K562 (cell line): ENCODE results near the gene CNTROB. TPM values are rescaled to one million over a fixed set of nuclear protein-coding genes. Genes with fewer than 3 reads are reported as not detected.
A peak's percentile ranks its signal among the peaks of the same experiment; 100 is the strongest.

Source experiments
- BRCA1 ChIP-seq, 2 experiments: fragments of 450-650 bp in 1 of 2; sonication (generic) in 1 of 2; formaldehyde crosslinking in 1 of 2; IDR thresholded peaks; 2 replicates each; pipeline versions ENCODE4 v1.5.0 to v1.6.1; 2017 to 2020; ENCODE audit warnings: mild to moderate bottlenecking in 1 of 2, missing genetic modification reagents in 1 of 2
- BRD9 ChIP-seq: fragments of 450-650 bp; IDR thresholded peaks from 2 replicates; pipeline ENCODE4 v1.6.1; 2018; ENCODE audit warnings: low read depth; ENCODE audit not compliant: partially characterized antibody
- CBFB ChIP-seq: sonication (generic); formaldehyde crosslinking; IDR thresholded peaks from 2 replicates; pipeline ENCODE4 v1.4.0; 2020; ENCODE audit warnings: mild to moderate bottlenecking, missing genetic modification reagents
- HDAC2 ChIP-seq: fragments of 450-650 bp; IDR thresholded peaks from 2 replicates; pipeline ENCODE4 v1.6.1; 2016; ENCODE audit warnings: mild to moderate bottlenecking
- HLTF ChIP-seq: fragments of 450-650 bp; IDR thresholded peaks from 2 replicates; pipeline ENCODE4 v1.6.1; 2016
- HOXB6 ChIP-seq: fragments of 250-450 bp; sonication (Bioruptor Pico); IDR thresholded peaks from 2 replicates; pipeline ENCODE4 v1.5.1; 2022; ENCODE audit warnings: mild to moderate bottlenecking, borderline replicate concordance
- KDM2B ChIP-seq: fragments of 250-450 bp; sonication (Bioruptor Pico); IDR thresholded peaks from 2 replicates; pipeline ENCODE4 v1.8.0; 2021; ENCODE audit warnings: mild to moderate bottlenecking, moderate library complexity
- LARP7 ChIP-seq: fragments of 450-650 bp; IDR thresholded peaks from 2 replicates; pipeline ENCODE4 v1.6.1; 2016
- MEF2D ChIP-seq: conservative IDR thresholded peaks from 2 replicates; pipeline ENCODE4 v1.6.1; 2016; ENCODE audit warnings: low read depth, missing genetic modification characterization, missing compliant biosample characterization
- NELFE ChIP-seq: IDR thresholded peaks from 2 replicates; pipeline ENCODE4 v1.6.1; 2011; ENCODE audit warnings: mild to moderate bottlenecking; ENCODE audit not compliant: insufficient read depth, insufficient read length
- NR2C1 ChIP-seq, 2 experiments: fragments of 450-650 bp; IDR thresholded peaks; 2 replicates each; pipeline ENCODE4 v1.6.1; 2017; ENCODE audit warnings: mild to moderate bottlenecking in 2 of 2, antibody characterized with exemption in 1 of 2, inconsistent platforms in 1 of 2, missing compliant biosample characterization in 1 of 2, missing genetic modification characterization in 1 of 2
- POLR2AphosphoS5 ChIP-seq: IDR thresholded peaks from 2 replicates; pipeline ENCODE4 v1.6.1; 2011; ENCODE audit warnings: mild to moderate bottlenecking, low read depth, low read length, moderate library complexity; ENCODE audit not compliant: control insufficient read depth, insufficient read depth
- POLR3G ChIP-seq: IDR thresholded peaks from 2 replicates; pipeline ENCODE4 v1.6.1; 2011; ENCODE audit not compliant: insufficient read length, insufficient replicate concordance; ENCODE audit errors: extremely low read depth
- RBM22 ChIP-seq: fragments of 200-400 bp; formaldehyde crosslinking; IDR thresholded peaks from 2 replicates; pipeline ENCODE4 v1.6.1; 2018; ENCODE audit warnings: low read length, low read depth; ENCODE audit not compliant: poor library complexity, severe bottlenecking
- SMARCA5 ChIP-seq: fragments of 450-650 bp; IDR thresholded peaks from 2 replicates; pipeline ENCODE4 v1.6.1; 2016
- SMC3 ChIP-seq: conservative IDR thresholded peaks from 2 replicates; pipeline ENCODE4 v1.6.1; 2011; ENCODE audit warnings: low read depth, low read length, improper control_type of control experiment; ENCODE audit not compliant: insufficient read depth
- SP1 ChIP-seq: sonication (generic); formaldehyde crosslinking; IDR thresholded peaks from 2 replicates; pipeline ENCODE4 v1.8.1; 2022; ENCODE audit warnings: mild to moderate bottlenecking, missing genetic modification reagents
- XRCC3 ChIP-seq: fragments of 450-650 bp; IDR thresholded peaks from 2 replicates; pipeline ENCODE4 v1.6.1; 2017; ENCODE audit warnings: mild to moderate bottlenecking, moderate library complexity
- ZBTB17 ChIP-seq: fragments of 450-650 bp; formaldehyde crosslinking; IDR thresholded peaks from 2 replicates; pipeline ENCODE4 v1.4.0; 2020; ENCODE audit warnings: mild to moderate bottlenecking
- ZNF165 ChIP-seq: fragments of 250-450 bp; sonication (Bioruptor Pico); IDR thresholded peaks from 2 replicates; pipeline ENCODE4 v1.4.0; 2020; ENCODE audit warnings: borderline replicate concordance
- ZNF75A ChIP-seq: fragments of 450-650 bp; formaldehyde crosslinking; IDR thresholded peaks from 2 replicates; pipeline ENCODE4 v1.4.0; 2020; ENCODE audit warnings: mild to moderate bottlenecking
- polyA plus RNA-seq, 8 experiments: library from polyadenylated mRNA; depleted of rRNA in 4 of 8; stranded (reverse) in 5 of 8; unstranded in 3 of 8; fragments of >200 nt; fragmentation: Nextera tagmentation in 2 of 8; fragmentation: Illumina TruSeq in 1 of 8; extraction: Ambion mirVana in 2 of 8; extraction: Trizol in 1 of 8; gene quantifications; 2 replicates each; pipeline versions ENCODE4 v1.2.1 to v1.2.3, GENCODE V29; 2011 to 2014; ENCODE audit warnings: inconsistent platforms in 1 of 8, missing spikeins in 1 of 8
- total RNA-seq, 7 experiments: library from RNA; depleted of rRNA in 6 of 7; stranded (reverse); fragments of >200 nt in 6 of 7; fragmentation: Illumina TruSeq in 2 of 7; extraction: Trizol in 2 of 7; gene quantifications; 2 replicates each; pipeline versions ENCODE4 v1.2.1 to v1.2.3, GENCODE V29; 2011 to 2021; ENCODE audit warnings: low replicate concordance in 1 of 7
- TF ChIP-seq, protein P1 (sequence below), 2 experiments: fragments of 450-650 bp; IDR thresholded peaks; 2 replicates each; pipeline ENCODE4 v1.6.1; 2018; ENCODE audit warnings: mild to moderate bottlenecking in 2 of 2, low read depth in 1 of 2; ENCODE audit not compliant: partially characterized antibody in 2 of 2
- TF ChIP-seq, protein P2 (sequence below): sonication (generic); formaldehyde crosslinking; IDR thresholded peaks from 2 replicates; pipeline ENCODE4 v1.8.0; 2023; ENCODE audit warnings: mild to moderate bottlenecking, missing genetic modification reagents
- TF ChIP-seq, protein P3 (sequence below): fragments of 450-650 bp; conservative IDR thresholded peaks from 2 replicates; pipeline ENCODE4 v1.6.1; 2016; ENCODE audit warnings: missing genetic modification characterization, low read depth, mild to moderate bottlenecking, missing compliant biosample characterization, moderate library complexity

CNTROB gene
- total and polyA plus RNA-seq, 9 of the 15 experiments (the other 6 are each of a cell fraction or from before 2014, with no cell fraction given): 1.9 to 33.3 (median 23.0) TPM

DNA sequence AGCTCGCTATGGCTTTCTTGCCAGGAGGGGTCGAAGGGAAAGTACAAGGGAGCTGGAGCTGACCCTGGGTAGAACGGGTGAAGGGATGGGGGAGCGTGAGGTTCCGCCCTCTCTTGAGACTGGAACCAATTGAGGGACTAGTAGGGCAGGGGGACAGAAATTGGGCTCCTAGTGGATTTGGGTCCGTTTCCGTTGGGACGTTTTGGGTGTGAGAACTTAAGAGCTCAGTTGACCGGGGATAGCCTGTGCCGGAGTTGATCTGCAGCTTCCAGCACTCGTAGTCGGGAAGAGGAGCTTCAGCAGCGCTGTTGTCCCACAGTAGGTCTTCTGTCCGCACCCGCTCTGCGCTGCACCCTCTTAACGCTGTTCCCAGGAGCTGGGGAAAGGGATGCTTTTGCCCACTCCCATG, 481 bp downstream of the CNTROB start (continued):
- TF ChIP-seq, protein P1, sequence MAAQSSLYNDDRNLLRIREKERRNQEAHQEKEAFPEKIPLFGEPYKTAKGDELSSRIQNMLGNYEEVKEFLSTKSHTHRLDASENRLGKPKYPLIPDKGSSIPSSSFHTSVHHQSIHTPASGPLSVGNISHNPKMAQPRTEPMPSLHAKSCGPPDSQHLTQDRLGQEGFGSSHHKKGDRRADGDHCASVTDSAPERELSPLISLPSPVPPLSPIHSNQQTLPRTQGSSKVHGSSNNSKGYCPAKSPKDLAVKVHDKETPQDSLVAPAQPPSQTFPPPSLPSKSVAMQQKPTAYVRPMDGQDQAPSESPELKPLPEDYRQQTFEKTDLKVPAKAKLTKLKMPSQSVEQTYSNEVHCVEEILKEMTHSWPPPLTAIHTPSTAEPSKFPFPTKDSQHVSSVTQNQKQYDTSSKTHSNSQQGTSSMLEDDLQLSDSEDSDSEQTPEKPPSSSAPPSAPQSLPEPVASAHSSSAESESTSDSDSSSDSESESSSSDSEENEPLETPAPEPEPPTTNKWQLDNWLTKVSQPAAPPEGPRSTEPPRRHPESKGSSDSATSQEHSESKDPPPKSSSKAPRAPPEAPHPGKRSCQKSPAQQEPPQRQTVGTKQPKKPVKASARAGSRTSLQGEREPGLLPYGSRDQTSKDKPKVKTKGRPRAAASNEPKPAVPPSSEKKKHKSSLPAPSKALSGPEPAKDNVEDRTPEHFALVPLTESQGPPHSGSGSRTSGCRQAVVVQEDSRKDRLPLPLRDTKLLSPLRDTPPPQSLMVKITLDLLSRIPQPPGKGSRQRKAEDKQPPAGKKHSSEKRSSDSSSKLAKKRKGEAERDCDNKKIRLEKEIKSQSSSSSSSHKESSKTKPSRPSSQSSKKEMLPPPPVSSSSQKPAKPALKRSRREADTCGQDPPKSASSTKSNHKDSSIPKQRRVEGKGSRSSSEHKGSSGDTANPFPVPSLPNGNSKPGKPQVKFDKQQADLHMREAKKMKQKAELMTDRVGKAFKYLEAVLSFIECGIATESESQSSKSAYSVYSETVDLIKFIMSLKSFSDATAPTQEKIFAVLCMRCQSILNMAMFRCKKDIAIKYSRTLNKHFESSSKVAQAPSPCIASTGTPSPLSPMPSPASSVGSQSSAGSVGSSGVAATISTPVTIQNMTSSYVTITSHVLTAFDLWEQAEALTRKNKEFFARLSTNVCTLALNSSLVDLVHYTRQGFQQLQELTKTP (IDR thresholded peaks at IDR 0.05; ENCODE audit: low read depth in 1 of 2, partially characterized antibody in 2 of 2): no peak
- 0 out of 2 replicates have a peak, but pooled peaks have one; percentile 41 for TF ChIP-seq SMARCA5
- TF ChIP-seq ZBTB17 (CRISPR knock-in tag): no peak
- TF ChIP-seq, protein P2, sequence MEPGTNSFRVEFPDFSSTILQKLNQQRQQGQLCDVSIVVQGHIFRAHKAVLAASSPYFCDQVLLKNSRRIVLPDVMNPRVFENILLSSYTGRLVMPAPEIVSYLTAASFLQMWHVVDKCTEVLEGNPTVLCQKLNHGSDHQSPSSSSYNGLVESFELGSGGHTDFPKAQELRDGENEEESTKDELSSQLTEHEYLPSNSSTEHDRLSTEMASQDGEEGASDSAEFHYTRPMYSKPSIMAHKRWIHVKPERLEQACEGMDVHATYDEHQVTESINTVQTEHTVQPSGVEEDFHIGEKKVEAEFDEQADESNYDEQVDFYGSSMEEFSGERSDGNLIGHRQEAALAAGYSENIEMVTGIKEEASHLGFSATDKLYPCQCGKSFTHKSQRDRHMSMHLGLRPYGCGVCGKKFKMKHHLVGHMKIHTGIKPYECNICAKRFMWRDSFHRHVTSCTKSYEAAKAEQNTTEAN (CRISPR knock-in tag): no peak
- no peak for TF ChIP-seq ZNF165
- TF ChIP-seq XRCC3: no peak
- TF ChIP-seq MEF2D (tag): no peak
- TF ChIP-seq SP1 (CRISPR knock-in tag): 0 out of 2 replicates have a peak, but pooled peaks have one; percentile 4
- TF ChIP-seq KDM2B: no peak
- peak; percentile 8; the same call in 1 of the 2 replicates for TF ChIP-seq HDAC2
- no peak for TF ChIP-seq CBFB (CRISPR knock-in tag)
- no peak for TF ChIP-seq RBM22
- peak; percentile 3; the same call in 1 of the 2 replicates for TF ChIP-seq POLR2AphosphoS5
- TF ChIP-seq HLTF: 0 out of 2 replicates have a peak, but pooled peaks have one; percentile 71
- TF ChIP-seq POLR3G: no peak
- no peak for TF ChIP-seq ZNF75A (CRISPR knock-in tag)
- no peak for TF ChIP-seq NELFE
- TF ChIP-seq NR2C1 (IDR thresholded peaks at IDR 0.05): no peak
- TF ChIP-seq NR2C1 (tag; IDR thresholded peaks at IDR 0.05): no peak
- no peak for TF ChIP-seq BRCA1 (IDR thresholded peaks at IDR 0.05)
- no peak for TF ChIP-seq BRCA1 (CRISPR knock-in tag; IDR thresholded peaks at IDR 0.05)
- TF ChIP-seq HOXB6: no peak
- peak; percentile 8 for TF ChIP-seq BRD9
- no peak for TF ChIP-seq LARP7
- TF ChIP-seq SMC3: no peak
- TF ChIP-seq, protein P3, sequence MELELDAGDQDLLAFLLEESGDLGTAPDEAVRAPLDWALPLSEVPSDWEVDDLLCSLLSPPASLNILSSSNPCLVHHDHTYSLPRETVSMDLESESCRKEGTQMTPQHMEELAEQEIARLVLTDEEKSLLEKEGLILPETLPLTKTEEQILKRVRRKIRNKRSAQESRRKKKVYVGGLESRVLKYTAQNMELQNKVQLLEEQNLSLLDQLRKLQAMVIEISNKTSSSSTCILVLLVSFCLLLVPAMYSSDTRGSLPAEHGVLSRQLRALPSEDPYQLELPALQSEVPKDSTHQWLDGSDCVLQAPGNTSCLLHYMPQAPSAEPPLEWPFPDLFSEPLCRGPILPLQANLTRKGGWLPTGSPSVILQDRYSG (tag): no peak
